Measurements from ENCODE around the gene SCNN1G.

Gene SCNN1G

DNA sequence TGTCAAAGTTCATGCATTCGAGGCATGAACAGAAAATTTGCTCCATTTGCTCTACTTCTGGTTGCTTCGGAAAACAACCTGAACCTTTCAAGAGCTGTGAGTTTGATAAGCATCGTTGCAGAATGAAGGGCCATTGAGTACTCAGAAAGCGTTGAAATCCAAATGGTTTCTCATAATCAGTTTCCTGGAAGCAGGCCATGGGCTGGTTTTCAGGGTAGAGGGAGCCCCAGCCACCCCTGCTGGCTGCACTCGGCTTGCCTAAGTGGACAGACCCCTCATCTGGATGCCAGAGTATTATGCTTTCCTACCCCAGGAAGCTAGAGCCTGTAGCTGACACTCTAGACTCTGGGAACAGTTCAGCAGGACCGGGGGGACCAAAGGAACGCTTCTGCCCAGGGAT, 24.4 kb downstream of the SCNN1G start:
- no peak for DNase-seq

DNA sequence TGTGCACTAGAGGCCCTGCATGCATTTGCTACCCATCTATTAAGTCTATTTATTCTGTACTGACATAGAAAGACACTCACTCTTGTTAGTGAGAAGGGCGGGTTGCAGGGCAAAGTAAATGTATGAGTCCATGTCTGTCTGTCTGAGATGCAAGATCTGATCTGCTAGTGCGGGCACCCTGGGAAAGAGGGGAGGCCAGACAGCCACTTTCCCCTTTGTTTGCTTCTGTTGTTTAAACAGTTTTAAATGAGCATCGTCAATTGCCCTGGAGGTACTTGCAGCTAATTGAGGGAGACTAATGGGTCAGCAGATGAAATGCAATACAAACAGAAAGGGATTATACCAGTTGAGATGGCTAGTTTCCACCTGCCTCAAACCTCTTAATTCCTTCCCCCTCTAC, 24.9 kb downstream of the SCNN1G start:
- DNase-seq, result peak; percentile 100

DNA sequence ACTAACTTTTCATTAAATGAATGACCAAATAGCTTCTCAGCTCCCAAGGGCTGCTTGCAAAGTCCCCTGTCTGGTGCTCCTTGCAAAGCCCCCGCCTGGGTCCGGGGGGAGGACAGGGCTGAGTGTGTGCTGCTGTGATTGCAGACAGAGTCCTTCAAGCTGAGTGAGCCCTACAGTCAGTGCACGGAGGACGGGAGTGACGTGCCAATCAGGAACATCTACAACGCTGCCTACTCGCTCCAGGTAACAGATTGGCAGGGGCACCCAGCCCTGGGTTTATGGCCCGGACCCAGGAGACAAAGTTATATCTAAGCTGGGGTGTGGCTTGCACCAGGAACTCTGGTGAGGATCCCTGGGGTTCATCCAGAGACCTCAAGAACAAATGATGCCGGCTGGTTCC, 27.1 kb downstream of the SCNN1G start:
- DNase-seq, result no peak

DNA sequence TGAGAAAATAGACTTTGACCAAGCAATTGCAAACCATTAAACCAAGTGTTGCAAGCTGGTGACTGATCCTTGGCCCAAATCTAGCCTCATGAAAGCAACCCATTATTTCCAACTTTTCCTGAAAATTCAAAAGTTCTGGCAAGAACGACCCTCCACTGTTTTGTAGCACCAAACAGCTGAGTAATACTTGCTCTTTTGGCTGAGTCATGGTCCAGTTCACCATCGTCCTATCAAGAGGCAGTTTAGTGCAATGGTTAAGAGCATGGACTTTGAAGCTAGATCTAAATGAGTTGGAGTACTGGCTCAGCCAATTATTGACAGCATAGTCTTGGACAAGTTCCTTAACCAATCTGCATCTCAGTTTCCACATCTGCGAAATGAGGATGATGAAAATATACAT, 31.3 kb downstream of the SCNN1G start:
- DNase-seq, result no peak

DNA sequence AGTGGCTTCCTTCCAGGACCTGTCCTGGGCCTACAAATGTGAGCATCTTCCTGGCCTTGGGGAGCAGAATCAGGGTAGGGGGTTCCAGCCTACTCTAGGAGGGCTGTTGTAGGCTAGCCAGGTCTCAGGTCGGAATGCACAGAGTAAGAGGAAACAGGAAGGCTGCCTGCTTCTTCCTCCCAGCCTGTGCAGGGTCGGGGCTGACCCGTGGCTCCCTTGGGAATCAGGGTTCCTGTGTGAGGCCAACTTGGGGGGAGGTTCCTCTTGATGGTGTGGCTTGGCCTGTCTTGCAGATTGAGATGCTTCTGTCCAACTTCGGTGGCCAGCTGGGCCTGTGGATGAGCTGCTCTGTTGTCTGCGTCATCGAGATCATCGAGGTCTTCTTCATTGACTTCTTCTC, 32.3 kb downstream of the SCNN1G start:
- DNase-seq, result no peak

DNA sequence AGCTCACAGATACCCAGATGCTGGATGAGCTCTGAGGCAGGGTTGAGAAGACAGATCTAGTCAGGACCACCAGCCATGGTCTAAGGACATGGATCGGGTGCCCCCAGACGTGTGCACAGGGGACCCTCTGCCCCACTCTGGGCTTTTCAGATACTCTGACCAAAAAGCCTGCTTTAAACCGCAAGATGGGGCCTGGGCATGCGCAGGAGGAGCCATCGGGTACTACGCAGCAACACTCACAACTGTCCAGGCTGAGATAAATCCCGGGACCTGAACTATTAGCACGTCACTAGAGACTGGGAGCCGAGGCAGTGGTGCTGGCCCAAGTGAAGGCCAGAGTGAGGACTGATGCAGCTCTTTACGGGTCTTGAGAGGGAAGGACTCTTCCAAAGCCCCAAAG, 32.9 kb downstream of the SCNN1G start:
- no peak for DNase-seq

DNA sequence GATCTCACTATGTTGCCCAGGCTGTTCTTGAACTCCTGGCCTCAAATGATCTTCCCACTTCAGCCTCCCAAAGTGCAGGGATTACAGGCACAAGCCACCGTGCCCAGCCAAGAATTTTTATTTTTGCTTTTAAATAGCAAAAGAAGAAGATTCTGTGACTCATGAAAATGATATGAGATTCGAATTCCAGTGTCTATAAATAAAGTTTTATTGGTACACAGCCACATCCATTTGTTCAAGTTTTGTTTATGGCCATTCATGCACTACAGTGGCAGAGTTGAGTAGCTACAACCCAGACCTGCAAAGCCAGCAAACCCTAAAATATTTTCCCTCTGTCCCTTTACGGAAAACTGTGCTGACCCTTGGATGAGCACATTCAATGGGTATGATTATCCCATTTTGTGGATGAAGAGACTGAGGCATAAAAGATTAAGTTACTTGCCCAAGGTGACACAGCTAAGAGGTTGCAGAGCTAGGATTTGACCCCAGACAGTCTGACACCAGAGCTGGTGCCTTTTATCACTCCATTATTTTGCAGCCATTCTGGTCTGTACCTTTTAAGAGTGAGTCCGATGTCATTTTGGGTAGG, 34.2 kb downstream of the SCNN1G start:
- no peak for DNase-seq

DNA sequence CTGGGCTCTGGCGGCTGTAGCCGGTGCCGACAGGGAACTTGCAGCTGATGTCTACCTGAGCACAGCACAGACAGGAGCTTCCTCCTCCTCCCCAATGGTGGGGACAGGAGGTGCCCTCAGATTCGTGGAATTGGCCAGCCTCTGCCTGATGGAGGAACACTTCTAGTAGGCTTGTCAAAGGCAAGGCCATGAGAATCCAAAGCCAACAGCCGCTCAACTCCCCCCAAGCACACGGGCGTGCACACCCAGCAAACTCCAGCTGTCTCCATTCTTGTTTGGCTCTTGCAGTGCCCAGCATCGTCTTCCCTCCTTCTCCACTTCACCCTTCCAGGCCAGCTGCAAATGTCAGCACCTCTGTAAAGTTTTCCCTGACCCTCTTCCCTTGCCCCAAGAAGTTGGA, 35.1 kb downstream of the SCNN1G start:
- DNase-seq, result no peak

DNA sequence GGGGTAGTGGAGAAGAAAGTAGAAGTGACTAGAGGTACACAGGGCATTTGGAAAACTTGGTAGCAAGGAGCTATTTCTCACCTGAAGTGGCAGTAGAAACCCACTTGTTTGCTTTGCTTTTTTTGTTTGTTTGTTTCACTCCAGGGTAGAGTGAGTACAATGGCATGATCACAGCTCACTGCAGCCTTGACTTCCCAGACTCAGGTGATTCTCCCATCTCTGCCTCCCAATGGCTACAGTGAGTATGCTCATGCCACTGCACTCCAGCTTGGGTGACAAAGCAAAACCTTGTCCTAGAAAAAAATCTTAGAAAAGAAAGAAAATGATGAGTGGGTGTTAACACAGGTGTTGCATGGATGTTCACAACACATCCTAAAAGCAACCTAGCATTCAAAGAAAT, 40.4 kb downstream of the SCNN1G start:
- DNase-seq, result peak; percentile 47

DNA sequence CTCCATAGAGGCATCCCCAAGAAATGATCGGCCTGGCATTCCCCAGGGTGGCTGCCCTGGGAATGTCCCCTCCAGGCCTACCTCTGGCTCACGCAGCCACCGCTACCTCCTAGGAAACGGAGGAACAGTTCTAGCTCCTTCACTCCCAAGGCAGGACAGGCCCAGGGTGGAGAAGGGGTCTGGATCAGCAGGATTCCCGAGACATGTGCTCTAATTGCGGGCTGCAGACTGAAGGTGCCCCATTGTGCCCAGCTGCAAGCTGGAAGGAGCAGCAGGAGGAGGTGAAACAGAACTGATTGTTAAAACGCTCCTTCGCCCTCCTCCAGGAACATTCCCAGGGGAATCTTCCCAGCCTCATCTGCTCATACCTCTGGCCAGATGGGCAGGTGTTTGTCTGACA, 40.8 kb downstream of the SCNN1G start:
- peak; percentile 94 for DNase-seq

DNA sequence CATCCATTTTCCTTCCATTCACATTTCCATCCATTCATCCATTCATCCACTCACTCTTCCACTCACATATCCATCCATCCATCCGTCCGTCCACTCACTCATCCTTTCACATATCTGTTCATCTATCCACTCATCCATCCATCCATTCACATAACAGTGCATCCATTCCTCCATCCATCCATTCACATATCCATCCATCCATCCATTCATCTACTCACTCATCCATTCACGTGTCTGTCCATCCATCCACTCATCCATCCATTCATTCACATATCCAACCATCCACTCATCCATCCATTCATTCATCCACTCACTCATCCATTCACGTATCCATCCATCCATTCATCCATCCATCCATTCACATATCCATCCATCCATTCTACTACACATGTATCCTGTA, 42.6 kb downstream of the SCNN1G start:
- no peak for DNase-seq

DNA sequence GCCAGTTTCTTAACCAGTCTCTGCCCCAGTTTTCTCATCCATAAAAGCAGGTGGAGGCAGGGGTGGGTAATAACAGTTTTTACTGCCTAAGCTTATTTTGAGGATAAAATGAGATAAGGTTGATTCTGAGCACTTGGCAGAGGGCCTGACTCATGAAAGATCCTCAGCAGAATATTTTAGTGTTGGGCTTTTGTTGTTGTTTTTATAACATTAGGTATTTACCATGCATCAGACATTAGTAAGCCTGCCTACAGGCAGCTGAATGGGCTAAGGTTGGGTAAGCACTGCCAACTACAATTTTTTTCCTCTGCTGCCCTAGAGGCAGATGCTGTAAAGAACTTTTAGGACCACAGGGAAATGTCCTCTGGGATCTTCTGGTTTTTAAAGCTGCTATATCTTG, 43.1 kb downstream of the SCNN1G start:
- no peak for DNase-seq

DNA sequence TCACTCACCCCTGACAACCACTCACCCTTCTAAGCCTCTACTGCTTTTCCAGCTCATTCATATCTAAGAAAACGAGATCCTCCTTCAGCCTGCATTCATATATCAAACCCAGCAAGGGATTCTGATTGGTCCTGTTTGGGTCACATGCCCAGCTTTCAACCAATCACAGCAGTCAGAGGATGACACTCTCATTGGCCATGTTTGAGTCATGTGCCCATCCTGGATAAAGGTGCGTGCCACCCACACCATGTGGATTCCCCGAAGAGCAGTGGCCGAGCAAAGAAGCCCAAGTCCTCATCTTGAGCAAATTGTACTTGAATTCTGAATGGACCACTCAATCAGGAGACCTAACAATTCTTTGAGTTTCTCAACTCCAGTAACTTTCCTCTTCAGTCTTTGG, 45.0 kb downstream of the SCNN1G start:
- DNase-seq, result no peak

DNA sequence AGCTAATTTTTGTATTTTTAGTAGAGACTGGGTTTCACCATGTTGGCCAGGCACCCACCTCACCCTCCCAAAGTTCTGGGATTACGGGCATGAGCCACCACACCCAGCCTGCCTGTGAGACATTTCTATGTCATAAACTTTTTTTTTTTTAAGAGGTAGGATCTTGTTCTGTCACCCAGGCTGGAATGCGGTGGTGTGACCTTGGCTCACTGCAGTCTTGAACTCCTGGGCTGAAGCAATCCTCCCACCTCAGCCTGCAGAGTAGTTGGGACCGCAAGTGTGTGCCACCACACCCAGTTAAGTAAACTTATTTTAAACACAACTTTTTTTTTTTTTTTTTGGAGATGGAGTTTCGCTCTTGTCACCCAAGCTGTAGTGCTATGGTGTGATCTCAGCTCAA, 47.2 kb downstream of the SCNN1G start:
- no peak for DNase-seq

DNA sequence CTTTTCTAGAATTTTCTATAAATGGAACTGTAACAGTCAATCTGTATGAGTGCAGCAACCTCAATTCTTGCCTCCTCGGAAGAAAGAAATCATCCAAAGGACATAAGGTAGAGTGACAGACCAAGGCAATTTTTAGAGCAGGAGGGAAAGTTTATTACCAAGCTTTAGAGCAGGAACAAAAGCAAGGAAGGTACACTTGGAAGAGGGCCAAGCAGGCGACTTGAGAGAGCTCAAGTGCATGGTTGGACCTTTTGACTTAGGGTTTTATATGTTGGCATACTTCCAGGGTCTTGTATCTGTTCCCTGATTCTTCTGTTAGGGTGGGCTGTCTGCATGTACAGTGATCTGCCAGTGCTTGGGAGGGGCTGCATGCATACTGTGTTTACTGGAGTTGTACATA, 50.3 kb downstream of the SCNN1G start:
- peak; percentile 86 for DNase-seq

DNA sequence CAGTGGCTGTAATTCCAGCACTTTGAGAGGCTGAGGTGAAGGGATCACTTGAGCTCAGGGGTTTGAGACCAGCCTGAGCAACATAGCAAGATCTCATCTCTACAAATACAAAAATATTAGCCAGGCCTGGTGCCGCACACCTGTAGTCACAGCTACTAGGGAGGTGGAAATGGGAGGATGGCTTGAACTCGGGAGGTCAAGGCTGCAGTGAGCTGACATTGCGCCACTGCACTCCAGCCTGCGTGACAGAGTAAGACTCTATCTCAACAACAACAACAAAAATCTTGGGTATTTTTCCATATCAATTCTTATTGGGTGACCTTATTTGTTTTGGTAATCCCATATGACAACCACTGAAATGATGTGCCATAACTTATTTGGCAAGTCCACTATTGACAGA, 52.6 kb downstream of the SCNN1G start:
- no peak for DNase-seq

DNA sequence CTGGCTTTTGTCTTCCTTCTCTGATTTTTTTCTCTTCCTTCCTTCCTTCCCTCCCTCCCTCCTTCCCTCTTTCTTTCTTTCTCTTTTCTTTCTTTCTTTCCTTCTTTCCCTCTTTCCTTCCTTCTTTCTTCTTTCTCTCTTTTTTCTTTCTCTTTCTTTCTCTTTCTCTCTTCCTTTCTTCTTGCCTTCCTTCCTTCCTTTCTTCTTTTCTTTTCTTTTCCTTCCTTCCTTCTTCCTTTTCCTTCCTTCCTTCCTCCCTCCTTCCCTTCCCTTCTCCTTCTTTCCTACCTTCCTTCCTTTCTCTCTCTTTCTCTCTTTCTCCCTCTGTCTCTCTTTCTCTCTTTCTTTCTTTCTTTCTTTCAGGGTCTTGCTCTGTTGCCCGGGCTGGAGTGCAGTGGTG, 54.4 kb downstream of the SCNN1G start:
- DNase-seq, result no peak

DNA sequence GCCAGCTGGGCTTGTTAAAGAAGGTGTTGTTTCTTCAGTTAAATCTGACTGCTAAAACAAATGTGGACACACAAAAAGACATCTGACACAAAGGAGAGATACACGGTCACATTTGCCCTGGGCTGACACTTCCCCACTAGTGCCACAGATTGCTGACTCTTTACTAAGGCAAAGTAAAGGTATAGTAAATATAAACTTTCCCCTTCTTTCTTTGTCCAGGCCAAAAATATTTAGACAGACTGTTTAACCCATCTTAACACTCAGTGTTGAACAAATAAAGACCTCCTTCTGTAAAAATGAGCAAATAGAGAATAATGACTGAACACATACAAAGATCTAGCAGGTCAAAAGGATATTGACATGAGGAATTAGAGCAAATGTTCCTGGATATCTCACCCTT, 58.4 kb downstream of the SCNN1G start:
- peak; percentile 91 for DNase-seq

DNA sequence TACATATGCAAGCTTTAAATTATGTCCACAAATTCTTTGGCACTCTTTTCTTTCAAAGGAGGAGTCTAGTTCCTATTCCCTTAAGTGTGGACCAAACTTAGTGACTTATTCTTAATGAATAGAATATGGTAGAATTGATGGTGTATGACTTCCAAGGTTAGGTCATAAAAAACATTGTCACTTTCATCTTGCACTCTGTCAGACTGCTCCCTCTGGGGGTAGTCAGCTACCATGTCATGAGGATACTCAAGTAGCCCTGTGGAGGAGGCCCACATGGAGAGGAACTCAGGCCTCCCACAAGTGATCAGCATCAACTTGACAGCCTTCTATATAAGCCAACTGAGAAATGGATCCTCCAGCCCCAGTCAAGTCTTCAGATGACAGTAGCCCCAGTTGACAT, 61.6 kb downstream of the SCNN1G start:
- peak; percentile 32 for DNase-seq

DNA sequence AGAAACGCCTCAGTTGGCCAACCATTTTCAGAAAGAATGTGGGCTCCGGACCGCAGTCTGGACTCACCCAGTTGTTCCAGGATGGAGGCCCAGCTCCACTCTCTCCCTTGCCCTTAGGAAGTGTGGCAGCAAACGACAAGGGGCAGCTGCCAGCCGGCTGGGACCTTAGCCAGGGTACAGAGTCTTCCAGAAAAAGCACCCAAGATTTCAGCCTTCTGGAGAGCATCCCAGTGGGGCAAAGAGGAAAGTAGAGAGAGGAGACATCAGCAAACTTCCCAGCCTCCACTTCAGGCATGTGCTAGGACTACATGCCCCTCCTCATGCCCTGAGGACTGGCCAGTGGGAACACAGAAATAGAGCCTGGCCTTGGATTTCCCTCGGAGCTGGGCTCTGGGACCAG, 62.7 kb downstream of the SCNN1G start:
- no peak for DNase-seq

DNA sequence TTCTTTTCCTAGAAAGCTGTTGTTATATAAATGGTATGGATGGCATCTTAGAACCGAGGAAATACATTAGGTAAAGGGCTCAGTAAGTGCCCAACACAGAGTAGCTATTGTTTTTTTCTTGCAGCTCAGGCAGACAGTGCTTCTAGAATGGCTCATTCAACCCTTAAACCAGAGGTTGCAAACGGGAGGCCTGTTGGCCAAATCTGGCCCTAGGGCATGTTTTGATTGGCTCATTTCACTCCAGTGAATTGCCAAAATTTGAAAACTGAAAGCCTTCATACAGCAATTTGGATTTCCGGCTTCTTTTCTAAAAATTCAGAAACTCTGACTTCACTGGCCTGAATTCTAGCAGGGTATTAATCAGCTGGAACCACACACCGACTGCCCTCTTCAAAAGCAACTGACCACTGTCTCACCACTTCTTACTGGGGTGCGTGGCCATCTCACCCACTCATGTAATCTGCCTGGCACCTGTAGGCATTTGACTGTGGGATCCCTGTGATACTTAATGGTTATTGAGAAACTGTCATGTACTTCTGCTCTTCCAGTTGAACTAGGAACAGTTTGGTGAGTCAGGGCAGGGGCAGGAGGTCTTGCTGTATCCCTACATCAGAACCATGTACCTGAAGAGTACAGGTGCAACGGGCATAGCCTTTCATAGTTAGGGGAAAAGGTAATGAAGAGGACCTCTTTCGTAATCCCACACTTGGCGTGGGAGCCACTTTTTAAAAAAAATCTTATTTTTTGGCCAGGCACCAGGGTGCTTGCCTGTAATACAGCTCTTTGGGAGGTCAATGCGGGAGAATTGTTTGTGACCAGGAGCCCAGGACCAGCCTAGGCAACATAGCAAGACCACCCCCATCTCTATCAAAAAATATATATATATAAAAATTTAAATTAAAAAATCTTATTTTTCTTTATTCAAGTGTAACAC, 66.0 kb downstream of the SCNN1G start:
- DNase-seq, result no peak

DNA sequence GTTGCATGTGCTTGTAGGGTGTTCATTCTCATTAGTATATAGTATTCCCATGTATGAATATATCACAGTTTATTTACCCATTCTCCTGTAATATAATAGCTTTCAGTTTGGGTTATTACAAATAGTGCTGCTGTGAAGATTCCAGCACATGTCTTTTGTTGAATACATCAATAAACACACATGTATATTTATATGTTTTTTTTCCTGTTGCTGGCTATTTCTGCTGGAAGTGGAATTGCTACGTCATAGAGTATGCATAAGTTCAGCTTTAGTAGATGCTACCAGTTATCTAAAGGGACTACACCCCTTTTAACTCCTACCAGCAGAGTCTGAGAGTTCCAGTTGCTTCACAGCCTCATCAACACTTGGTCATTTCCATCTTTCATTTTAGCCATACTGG, 67.3 kb downstream of the SCNN1G start:
- DNase-seq, result no peak

DNA sequence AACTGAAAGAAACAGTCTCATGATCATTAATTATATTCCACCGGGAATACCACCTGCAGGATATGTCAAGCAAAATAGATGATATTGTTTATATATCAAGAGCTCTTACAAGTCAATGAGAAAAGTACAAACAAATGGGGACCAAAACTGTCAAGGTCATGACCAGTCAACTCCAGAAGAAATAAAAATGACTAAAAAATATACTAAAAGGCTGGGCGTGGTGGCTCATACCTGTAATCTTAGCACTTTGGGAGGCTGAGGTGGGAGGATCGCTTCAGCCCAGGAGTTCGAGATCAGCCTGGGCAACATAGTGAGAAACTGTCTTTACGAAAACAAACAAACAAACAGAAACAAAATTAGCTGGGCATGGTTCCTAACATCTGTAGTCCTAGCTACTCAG, 69.8 kb downstream of the SCNN1G start:
- DNase-seq, result no peak

DNA sequence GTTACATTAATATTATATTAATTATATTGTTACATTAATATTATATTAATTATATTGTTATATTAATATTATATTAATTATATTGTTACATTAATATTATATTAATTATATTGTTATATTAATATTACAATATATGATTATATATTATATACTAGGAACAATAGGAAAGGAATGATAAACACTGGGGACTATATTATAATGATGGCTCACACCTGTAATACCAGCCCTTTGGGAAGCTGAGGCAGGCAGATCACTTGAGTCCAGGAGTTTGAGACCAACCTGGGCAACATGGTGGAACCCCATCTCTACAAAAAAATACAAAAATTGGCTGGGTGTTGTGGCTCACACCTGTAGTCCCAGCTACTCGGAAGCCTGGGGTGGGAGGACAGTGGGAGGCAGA, 71.1 kb downstream of the SCNN1G start:
- DNase-seq, result peak; percentile 15

DNA sequence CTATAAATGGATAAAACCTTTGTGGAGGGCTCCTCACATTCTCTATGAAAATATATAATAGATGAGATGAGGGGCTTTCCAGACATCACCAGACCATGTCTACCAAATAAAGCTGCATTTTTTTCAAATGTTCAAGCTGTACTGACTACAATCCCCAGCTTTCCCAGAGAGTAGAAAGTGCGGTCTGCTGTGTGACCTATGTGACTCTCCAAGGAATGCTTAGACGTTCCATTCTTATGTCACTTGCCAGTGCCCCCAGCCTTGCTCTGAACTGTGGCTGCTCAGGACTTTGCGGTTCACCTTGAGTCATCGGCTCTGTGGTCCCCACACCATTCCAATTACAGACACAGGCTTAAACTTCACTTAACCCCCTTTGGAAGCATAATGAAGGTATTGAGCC, 71.8 kb downstream of the SCNN1G start:
- DNase-seq, result peak; percentile 9
